ENCODE measurements around the gene UBE2L5.

UBE2L5 gene

DNA sequence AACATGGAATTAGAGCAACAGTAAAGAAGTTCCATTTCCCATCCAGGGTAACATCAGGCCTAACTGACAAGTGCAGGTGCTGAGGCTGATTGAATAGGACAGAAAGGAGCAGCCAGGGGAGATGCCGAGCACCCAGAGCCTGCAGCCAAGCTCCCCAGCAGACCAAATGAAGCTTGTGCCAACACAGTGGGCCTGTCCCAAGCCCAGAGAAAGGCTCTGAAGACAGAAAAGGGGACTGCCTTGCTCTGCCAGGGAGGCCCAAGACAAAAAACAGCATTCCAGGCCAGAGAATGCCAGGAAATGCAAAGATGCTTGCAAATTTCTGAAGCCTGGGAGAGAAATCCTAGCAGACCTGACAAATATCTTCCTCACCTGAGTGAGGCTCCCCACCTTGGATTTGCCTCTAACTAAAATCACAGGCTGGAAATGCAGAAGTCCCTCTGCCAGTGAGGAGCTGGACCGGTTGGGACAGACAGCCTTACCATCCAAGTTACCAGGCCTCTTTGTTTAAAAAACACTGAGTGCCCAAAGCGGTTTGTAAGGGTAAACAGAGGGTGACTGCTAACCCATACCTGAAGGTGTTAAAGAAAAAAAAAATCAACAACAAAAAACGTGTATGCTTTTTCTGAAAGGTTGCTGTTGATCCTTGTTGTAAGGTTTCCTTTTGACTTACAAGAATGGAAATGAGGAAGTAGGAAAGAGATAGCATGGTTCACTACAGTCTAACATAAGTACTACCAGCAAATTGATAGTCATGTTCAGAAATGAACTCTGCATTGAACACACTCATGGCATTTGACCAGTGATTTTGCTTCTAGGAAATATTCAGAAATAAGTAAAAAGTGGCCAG, 55.3 kb downstream of the UBE2L5 start:
- DNase-seq (ENCODE audit: low read depth): no peak

Measured in ELR (cell line).